ENCODE measurements around the gene SLC6A9. TPM values are rescaled to one million over a fixed set of nuclear protein-coding genes. Genes with fewer than 3 reads are reported as not detected.

SLC6A9 gene
- polyA plus RNA-seq, 4 donors: 5.6 to 8.9 (median 7.7) TPM

GRCh38 chr1:43973981-43974442, 57.2 kb downstream of the SLC6A9 start:
- DNase-seq (ENCODE audit: low read depth in 4 of 4, low spot score in 3 of 4): no peak

DNA sequence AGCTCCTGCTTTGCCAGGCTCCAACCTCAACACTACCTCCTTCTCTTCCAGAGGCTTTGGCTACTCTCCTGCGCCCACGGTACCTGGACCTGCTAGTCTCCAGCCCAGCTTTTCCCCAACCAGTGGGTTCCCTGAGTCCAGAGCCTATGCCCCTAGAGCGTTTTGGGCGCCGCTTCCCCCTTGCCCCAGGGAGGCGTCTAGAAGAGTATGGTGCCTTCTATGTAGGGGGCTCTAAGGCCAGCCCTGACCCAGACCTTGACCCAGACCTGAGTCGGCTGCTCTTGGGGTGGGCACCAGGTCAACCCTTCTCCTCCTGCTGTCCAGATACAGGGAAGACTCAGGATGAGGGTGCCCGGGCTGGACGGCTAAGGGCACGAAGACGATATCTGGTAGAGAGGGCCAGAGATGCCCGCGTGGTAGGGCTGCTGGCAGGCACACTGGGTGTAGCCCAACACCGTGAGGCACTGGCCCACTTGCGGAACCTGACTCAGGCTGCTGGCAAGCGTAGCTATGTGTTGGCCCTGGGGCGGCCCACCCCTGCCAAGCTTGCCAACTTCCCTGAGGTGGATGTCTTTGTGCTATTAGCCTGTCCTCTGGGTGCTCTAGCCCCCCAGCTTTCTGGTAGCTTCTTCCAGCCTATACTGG, 59.8 kb downstream of the SLC6A9 start:
- no peak for DNase-seq (ENCODE audit: low read depth in 4 of 4, low spot score in 3 of 4)

GRCh38 chr1:43970911-43971310, 60.4 kb downstream of the SLC6A9 start:
- no peak for DNase-seq (ENCODE audit: low read depth in 4 of 4, low spot score in 3 of 4)

DNA sequence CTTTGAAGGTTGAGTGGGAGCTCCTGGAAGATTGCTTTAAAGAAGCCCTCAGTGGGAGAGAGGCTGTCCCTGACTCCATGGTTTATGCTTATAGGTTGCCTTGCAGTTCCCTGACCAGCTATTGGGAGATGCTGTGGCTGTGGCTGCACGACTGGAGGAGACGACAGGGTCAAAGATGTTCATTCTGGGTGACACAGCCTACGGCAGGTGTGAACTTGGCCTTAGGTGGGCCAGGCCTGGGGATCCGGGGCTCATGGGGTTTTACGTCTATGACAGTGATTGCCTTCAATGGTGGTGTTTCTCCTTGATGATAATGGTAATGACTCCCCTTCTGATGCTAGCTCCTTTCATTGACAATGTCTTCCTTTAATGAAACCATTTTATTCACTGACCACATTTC, 60.8 kb downstream of the SLC6A9 start:
- no peak for DNase-seq (ENCODE audit: low read depth in 4 of 4, low spot score in 3 of 4)

DNA sequence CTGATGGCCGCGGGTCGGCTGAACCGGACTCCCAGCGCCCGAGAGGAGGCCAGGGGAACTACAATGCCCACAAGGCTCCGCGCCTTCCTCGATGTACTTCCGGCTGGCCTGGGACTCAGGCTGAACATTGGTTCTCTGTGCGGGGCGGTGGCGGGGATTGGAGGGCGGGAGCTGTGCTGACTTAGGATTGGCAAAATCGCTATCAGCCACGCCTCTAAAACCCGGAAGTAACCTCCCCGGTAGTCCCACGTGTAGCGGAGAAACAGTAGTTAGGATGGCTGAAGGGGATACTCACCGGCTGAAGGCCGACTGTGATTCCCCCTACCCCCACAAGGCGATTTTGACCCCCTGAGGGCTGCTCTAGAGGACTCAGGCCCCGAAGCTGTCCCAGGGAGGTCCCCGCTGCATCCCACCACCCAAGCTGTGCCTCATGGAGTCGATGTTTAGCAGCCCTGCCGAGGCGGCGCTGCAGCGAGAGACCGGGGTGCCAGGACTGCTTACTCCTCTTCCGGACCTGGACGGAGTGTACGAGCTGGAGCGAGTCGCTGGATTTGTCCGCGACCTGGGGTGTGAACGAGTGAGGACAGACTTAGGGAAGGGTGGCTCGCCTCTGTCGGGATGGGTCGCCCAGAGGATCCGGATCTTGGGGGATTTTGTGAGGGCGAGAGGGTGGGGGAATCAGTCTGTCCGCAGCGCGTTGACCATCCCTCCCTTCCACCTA, 61.4 kb downstream of the SLC6A9 start, which contains the start of gene DPH2:
DPH2 (plus strand) TSS at position 265 of the 721 bp plus-strand sequence; CDS start at position 431, 166 bp downstream.
- peak; percentile 81 to 94 (median 90) for DNase-seq (ENCODE audit: low read depth in 4 of 4, low spot score in 3 of 4)

DNA sequence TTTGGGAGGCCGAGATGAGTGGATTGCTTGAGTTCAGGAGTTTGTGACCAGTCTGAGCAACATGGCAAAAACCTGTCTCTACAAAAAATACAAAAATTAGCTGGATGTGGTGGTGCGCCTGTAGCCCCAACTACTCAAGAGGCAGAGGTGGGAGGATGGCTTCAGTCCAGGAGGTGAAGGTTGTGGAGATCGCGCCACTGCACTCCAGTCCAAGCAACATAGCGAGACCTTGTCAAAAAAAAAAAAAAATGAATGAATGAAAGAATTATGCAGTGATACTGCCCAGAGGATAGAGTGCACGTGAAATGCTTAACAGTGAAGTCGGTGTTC, 61.9 kb downstream of the SLC6A9 start:
- DNase-seq (ENCODE audit: low read depth in 4 of 4, low spot score in 3 of 4): no peak

GRCh38 chr1:43968348-43968948, 62.8 kb downstream of the SLC6A9 start:
- DNase-seq (ENCODE audit: low read depth in 4 of 4, low spot score in 3 of 4): no peak

DNA sequence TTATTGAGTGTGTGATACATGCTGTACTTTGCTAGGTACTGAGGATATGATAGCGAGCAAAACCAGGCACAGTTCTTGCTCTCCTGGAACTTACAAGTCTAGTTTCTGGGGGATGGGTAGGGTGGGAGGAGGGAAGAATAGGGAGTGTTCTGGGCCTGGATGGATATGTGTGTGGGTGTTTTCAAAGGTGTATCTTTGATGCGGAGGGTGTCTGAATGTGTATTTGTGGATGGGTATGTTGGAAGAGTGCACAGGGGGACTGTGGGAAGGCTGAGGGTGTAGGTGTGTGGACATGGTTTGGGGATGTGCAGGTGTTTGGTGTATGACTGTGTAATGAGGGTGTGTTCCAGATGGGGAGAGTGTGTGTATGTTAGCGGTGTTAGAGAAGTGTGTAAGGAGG, 65.9 kb downstream of the SLC6A9 start:
- DNase-seq (ENCODE audit: low read depth in 4 of 4, low spot score in 3 of 4): no peak

- no peak for DNase-seq (ENCODE audit: low read depth in 4 of 4, low spot score in 3 of 4)
Observed at GRCh38 chr1:43963890-43964289, 67.4 kb downstream of the SLC6A9 start.

- no peak for DNase-seq (ENCODE audit: low read depth in 4 of 4, low spot score in 3 of 4)
Observed at GRCh38 chr1:43963006-43963405, 68.3 kb downstream of the SLC6A9 start.

DNA sequence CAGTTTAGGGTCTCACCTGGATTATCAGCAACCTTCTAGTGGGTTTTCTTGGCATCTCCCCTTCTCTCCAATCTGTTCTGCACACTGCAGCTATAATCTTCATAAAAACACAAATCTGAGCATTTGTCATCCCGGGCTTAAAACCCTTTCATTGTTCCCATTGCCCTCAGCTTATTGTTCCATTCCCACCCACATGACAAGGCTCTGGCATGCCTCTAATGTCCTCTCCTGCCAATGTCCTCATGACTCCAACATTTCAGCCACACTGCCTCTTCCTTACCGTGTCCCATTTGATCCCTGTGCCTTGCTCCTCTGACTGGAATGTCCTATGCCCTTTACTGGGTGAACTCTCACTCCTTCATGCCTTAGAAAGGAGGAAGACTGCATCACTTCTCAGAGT, 68.9 kb downstream of the SLC6A9 start:
- no peak for DNase-seq (ENCODE audit: low read depth in 4 of 4, low spot score in 3 of 4)

GRCh38 chr1:43961692-43962091, 69.6 kb downstream of the SLC6A9 start:
- DNase-seq (ENCODE audit: low read depth in 4 of 4, low spot score in 3 of 4): no peak

- no peak for DNase-seq (ENCODE audit: low read depth in 4 of 4, low spot score in 3 of 4)
Observed at GRCh38 chr1:43960798-43961197, 70.5 kb downstream of the SLC6A9 start.

GRCh38 chr1:43958351-43959255, 72.7 kb downstream of the SLC6A9 start:
- DNase-seq (ENCODE audit: low read depth in 4 of 4, low spot score in 3 of 4): no peak

DNA sequence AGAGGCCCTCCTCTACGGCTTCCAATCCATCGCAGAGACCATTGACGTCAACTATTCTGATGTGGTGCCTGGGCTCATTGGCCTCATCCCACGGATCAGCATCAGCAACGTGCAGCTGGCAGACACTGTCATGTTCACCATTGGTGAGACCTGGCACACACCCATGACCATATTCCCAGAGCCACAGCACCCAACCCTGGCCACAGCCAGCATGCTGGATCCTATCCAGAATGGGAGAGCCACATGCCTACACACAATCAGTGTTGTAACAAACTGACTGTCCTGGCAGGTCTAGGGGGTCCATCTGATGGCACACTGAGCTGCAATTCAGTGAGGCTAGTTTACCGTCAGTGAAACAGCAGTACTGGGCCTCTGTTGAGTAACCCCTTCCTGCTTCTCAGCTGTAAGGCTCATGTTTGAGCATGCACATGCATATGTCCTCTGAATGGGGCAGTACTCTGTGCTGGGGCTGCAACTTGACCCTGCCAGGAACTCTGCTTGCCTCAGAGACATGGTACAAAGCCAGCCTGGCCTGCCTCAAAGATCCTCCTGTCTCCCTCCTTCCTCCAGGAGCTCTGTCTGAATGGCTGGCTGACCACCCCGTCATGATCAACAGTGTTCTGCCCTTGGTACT, 73.7 kb downstream of the SLC6A9 start:
- DNase-seq (ENCODE audit: low read depth in 4 of 4, low spot score in 3 of 4): no peak

DNA sequence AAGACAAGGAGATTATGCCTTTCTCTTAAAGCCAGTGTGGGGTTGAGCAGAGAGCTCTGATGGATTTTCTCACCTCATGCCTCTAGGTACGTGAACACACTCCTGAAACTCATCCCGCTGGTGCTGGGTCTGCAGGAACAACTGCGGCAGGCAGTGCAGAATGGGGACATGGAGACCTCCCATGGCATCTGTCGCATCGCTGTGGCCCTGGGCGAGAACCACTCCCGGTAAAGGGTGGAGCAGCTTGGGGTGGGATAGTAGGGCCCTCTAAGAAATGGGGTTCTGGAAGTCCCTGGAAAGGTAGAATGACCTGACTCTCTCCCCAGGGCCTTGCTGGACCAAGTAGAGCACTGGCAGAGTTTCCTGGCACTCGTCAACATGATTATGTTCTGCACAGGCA, 75.0 kb downstream of the SLC6A9 start:
- no peak for DNase-seq (ENCODE audit: low read depth in 4 of 4, low spot score in 3 of 4)

DNA sequence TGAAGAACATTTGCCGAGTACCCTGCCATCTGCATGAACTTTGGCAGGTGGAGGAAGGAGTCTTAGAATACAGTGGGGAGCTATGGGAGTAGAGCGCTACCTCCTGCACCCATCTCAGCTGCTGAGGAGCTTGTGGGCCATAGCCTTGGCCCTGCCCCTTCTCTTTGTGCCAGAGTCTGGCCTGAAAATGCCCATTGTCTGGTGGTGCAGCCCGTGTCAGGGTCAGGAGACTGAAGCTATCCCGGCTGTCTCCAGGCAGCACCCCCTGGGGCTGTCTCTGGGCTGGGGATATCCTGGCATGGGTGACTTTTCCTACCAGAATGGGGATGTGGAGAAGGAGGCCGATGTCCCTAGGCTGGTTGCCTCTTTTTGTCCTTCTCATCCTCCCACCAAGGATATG, 77.2 kb downstream of the SLC6A9 start:
- no peak for DNase-seq (ENCODE audit: low read depth in 4 of 4, low spot score in 3 of 4)

- DNase-seq (ENCODE audit: low read depth in 4 of 4, low spot score in 3 of 4): no peak
Observed at GRCh38 chr1:43953361-43953760, 77.9 kb downstream of the SLC6A9 start.

DNA sequence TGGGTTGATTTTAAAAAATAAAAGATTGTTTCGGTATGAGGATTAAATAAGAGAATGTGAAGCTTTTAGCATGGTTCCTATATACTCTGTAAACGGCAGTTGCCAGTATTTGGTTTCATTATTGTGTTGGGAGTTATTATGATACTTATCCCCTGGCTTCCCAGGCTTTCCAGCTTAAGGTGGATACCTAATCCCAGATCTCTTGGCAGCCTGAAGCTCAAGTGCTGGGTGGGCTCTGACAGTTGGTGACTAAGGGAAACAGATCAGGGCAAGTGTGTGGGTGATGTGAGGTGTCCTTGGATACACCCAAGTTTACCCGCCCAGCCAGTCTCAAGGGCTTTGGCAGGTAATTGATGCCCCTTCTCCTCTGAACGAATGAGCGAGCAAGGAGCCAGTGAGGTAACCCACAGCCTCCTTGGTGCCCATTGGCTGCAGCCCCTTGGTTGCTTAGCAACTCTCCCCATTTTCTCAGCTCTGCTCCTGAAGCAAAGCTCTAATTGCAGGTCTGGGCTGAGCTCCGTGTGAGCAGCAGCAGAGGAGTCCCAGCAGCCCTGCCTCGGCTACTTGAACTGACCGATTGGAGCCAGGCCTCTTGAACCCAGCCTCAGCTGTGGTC, 78.4 kb downstream of the SLC6A9 start:
- no peak for DNase-seq (ENCODE audit: low read depth in 4 of 4, low spot score in 3 of 4)
